Panc1 (cell line): ENCODE data around the gene NARF. TPM values are rescaled to one million over a fixed set of nuclear protein-coding genes. Genes with fewer than 3 reads are reported as not detected.
"Not testable (repeated sequence)": the region's sequence is repeated elsewhere in the genome, so short reads cannot be mapped to it uniquely, and the experiment has no call there.

Source experiments
- ATAC-seq: fragments of 200-7000 bp; cut with Tn5 transposase; 2 replicates; pipeline ENCODE4 v1.9.1; 2020; ENCODE audit warnings: mild to moderate bottlenecking, moderate library complexity
- BruUV-seq: library from RNA; stranded (reverse); fragments of 400-500 nt; replicated peaks from 2 replicates; lab custom pipeline; 2021; lab: Mats Ljungman, UMichigan
- CTCF ChIA-PET: fragments of 300-600 bp; sonication (Branson Sonifier 250); formaldehyde crosslinking; loops from one replicate; lab custom pipeline; 2022; ENCODE audit warnings: antibody characterized with exemption; lab: Charles Lee
- POLR2A ChIA-PET: fragments of 300-600 bp; sonication (Branson Sonifier 250); formaldehyde crosslinking; loops from one replicate; lab custom pipeline; 2022; ENCODE audit warnings: antibody characterized with exemption; lab: Charles Lee
- DNase-seq: peaks from one replicate; pipeline ENCODE4 v3.0.0-alpha.2; 2010; ENCODE audit warnings: low read depth, low spot score
- H3K27ac ChIP-seq: 2 replicates; pipeline ENCODE4 v1.5.1; 2011; ENCODE audit warnings: mild to moderate bottlenecking, low read length, inconsistent platforms
- H3K27me3 ChIP-seq: fragments of 200-500 bp; sonication (Bioruptor generic); 2 replicates; pipeline ENCODE4 v1.6.0; 2014; ENCODE audit warnings: low read length, inconsistent platforms; ENCODE audit not compliant: control insufficient read depth, insufficient read depth
- H3K36me3 ChIP-seq: fragments of 200-500 bp; sonication (Bioruptor generic); 2 replicates; pipeline ENCODE4 v1.5.1; 2014; ENCODE audit warnings: inconsistent platforms, mild to moderate bottlenecking, low read length, moderate library complexity; ENCODE audit not compliant: control insufficient read depth, insufficient read depth
- H3K4me1 ChIP-seq: 2 replicates; pipeline ENCODE4 v1.5.1; 2011; ENCODE audit warnings: inconsistent platforms, mild to moderate bottlenecking, low read length, moderate library complexity; ENCODE audit not compliant: control insufficient read depth, insufficient read depth
- H3K4me3 ChIP-seq, 2 experiments: 2 replicates each; pipeline ENCODE4 v1.5.1; 2011 to 2012; ENCODE audit warnings: low read depth in 2 of 2, low read length in 2 of 2, mild to moderate bottlenecking in 2 of 2, inconsistent platforms in 1 of 2, moderate library complexity in 1 of 2
- H3K9me3 ChIP-seq: fragments of 200-500 bp; sonication (Bioruptor generic); 2 replicates; pipeline ENCODE4 v1.5.1; 2014; ENCODE audit warnings: low read depth, mild to moderate bottlenecking, inconsistent platforms, low read length, moderate library complexity; ENCODE audit not compliant: control insufficient read depth, insufficient read depth
- POLR2AphosphoS5 ChIP-seq: IDR thresholded peaks from 2 replicates; pipeline ENCODE4 v1.6.1; 2012; ENCODE audit warnings: mild to moderate bottlenecking, low read depth, low read length, moderate library complexity
- SIN3A ChIP-seq: IDR thresholded peaks from 2 replicates; pipeline ENCODE4 v1.6.1; 2012; ENCODE audit warnings: low read depth, mild to moderate bottlenecking, low read length, moderate library complexity, borderline replicate concordance; ENCODE audit not compliant: insufficient read depth
- TCF7L2 ChIP-seq: IDR thresholded peaks from 2 replicates; pipeline ENCODE4 v1.6.1; 2011; ENCODE audit warnings: mild to moderate bottlenecking, low read depth, low read length, inconsistent platforms
- in situ Hi-C: cut with HindIII; loops from 2 replicates; pipeline ENCODE4 v1.10.0; 2016; ENCODE audit warnings: low sequenced_read_pairs, low pct_unique_long_range_greater_than_20kb
- intact Hi-C: fragments of 100-400 bp; cut with micrococcal nuclease; formaldehyde crosslinking; loops from one replicate; pipeline ENCODE4 v1.10.0; 2022; ENCODE audit not compliant: unreplicated experiment
- total RNA-seq: library from RNA; stranded (reverse); gene quantifications from one replicate; pipeline ENCODE4 v1.2.1, GENCODE V29; 2021; ENCODE audit not compliant: unreplicated experiment
- TF ChIP-seq, protein P1 (sequence below): fragments of 450-650 bp; IDR thresholded peaks from 2 replicates; pipeline ENCODE4 v1.5.1; 2017; ENCODE audit warnings: mild to moderate bottlenecking
- TF ChIP-seq, protein P2 (sequence below), 2 experiments: IDR thresholded peaks; 2 replicates each; pipeline ENCODE4 v1.6.1; 2011 to 2012; ENCODE audit warnings: low read depth in 2 of 2, control low read depth in 1 of 2, low read length in 1 of 2, mild to moderate bottlenecking in 1 of 2, moderate library complexity in 1 of 2; ENCODE audit not compliant: insufficient read depth in 1 of 2

Gene NARF
- total RNA-seq, 1 experiment from 2014 or later = 60.9 TPM

DNA sequence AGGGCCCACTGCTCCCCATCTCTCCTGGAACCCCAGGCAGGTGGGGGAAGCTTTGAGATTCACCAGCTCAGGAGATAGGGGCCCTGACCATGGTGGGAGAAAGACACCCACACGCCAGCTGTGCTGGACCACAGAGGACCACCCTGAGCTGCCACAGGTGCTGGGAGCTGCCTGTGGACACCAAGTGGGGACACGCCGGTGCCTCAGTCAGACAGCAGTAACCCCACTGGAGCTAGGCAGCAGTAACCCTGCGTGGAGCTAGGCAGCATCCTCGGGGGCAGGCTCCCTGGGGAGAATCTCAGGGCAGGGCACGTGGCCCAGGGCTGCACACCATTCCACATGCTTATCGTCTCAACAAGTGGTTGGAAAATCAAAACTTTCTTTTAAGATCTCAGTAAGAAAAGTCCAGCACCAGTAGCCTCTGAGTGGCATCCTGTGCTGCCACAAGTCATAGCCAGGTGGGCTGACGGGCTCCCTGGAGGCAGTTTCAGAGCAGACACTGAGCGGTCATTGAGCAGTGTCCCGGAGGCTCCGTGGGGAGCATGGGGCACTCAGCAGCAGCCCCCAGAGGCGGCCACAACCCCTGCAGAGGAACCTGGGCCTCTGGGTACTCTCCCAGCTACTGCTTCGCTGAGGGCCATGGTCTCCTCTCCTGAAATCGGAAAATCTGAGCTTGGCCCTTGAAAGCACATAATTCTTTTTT is 48.4 kb upstream of the NARF start:
- in situ Hi-C loops = no loop called here
- BruUV-seq = no TSS peak
- no peaks in the 10 kb centered on the region for H3K27me3 ChIP-seq
- no peak overlapping the region for H3K4me3 ChIP-seq
- intact Hi-C loops = no loop called here
- ChIA-PET POLR2A (interaction anchor here (0.6 kb wide), 1 partner anchor 848 kb away, joined by 8 read pairs; no protein-coding TSS in a partner anchor), CTCF (interaction anchor here (0.6 to 0.7 kb wide), 2 partner anchors 57 to 73 kb away, joined by 4 to 6 read pairs; no protein-coding TSS in a partner anchor)
- no peak for ATAC-seq
- no peak overlapping the region for H3K27ac ChIP-seq
- H3K4me1 ChIP-seq = peaks cover 9% of the 10 kb centered on the region
- H3K36me3 ChIP-seq = no peaks in the 10 kb centered on the region
- TF ChIP-seq, protein P1, sequence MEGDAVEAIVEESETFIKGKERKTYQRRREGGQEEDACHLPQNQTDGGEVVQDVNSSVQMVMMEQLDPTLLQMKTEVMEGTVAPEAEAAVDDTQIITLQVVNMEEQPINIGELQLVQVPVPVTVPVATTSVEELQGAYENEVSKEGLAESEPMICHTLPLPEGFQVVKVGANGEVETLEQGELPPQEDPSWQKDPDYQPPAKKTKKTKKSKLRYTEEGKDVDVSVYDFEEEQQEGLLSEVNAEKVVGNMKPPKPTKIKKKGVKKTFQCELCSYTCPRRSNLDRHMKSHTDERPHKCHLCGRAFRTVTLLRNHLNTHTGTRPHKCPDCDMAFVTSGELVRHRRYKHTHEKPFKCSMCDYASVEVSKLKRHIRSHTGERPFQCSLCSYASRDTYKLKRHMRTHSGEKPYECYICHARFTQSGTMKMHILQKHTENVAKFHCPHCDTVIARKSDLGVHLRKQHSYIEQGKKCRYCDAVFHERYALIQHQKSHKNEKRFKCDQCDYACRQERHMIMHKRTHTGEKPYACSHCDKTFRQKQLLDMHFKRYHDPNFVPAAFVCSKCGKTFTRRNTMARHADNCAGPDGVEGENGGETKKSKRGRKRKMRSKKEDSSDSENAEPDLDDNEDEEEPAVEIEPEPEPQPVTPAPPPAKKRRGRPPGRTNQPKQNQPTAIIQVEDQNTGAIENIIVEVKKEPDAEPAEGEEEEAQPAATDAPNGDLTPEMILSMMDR = no peak
- TF ChIP-seq POLR2AphosphoS5 (no peak), SIN3A (no peak), TCF7L2 (no peak)
- TF ChIP-seq, protein P2, sequence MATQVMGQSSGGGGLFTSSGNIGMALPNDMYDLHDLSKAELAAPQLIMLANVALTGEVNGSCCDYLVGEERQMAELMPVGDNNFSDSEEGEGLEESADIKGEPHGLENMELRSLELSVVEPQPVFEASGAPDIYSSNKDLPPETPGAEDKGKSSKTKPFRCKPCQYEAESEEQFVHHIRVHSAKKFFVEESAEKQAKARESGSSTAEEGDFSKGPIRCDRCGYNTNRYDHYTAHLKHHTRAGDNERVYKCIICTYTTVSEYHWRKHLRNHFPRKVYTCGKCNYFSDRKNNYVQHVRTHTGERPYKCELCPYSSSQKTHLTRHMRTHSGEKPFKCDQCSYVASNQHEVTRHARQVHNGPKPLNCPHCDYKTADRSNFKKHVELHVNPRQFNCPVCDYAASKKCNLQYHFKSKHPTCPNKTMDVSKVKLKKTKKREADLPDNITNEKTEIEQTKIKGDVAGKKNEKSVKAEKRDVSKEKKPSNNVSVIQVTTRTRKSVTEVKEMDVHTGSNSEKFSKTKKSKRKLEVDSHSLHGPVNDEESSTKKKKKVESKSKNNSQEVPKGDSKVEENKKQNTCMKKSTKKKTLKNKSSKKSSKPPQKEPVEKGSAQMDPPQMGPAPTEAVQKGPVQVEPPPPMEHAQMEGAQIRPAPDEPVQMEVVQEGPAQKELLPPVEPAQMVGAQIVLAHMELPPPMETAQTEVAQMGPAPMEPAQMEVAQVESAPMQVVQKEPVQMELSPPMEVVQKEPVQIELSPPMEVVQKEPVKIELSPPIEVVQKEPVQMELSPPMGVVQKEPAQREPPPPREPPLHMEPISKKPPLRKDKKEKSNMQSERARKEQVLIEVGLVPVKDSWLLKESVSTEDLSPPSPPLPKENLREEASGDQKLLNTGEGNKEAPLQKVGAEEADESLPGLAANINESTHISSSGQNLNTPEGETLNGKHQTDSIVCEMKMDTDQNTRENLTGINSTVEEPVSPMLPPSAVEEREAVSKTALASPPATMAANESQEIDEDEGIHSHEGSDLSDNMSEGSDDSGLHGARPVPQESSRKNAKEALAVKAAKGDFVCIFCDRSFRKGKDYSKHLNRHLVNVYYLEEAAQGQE (IDR thresholded peaks at IDR 0.05; ENCODE audit: insufficient read depth in 1 of 2, low read depth in 2 of 2, low read length in 1 of 2) = no peak
- no peak for DNase-seq
- H3K9me3 ChIP-seq = no peaks in the 10 kb centered on the region

DNA sequence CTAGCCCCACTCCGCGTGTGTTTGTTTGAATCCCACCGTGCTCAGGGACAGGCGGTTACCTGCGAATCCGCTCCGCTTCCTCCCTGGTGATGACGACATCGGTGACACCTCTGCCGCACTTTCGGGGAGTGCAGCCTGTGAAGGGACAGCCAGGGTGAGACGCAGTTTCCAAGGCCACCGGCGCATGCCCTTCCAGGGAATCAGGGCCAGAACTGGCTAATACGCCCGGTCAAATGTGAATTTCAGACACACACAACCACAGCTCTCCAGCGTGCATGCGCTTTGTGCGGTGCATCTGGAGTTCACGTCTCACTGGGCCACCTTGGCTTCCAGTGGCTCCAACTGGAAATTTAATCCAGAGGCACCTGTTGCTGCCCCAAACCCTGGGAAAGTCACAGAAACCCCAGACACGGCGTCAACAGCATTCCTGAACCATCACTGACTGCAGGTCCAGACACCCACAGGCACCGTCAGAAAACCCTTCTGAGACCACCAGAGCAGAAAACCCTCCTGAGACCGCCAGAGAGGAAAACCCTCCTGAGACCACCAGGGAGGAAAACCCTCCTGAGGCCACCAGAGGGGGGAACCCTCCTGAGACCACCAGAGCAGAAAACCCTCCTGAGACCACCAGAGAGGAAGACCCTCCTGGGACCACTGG is 47.0 kb upstream of the NARF start:
- in situ Hi-C loops = no loop called here
- Histone ChIP-seq H3K27me3 (no peaks in the 10 kb centered on the region), H3K9me3 (no peaks in the 10 kb centered on the region), H3K4me3 (no peak overlapping the region), H3K27ac (no peak overlapping the region), H3K4me1 (peaks cover 9% of the 10 kb centered on the region), H3K36me3 (no peaks in the 10 kb centered on the region)
- DNase-seq = no peak
- no peak for TF ChIP-seq POLR2AphosphoS5
- TF ChIP-seq, protein P2 (IDR thresholded peaks at IDR 0.05; ENCODE audit: insufficient read depth in 1 of 2, low read depth in 2 of 2, low read length in 1 of 2) = no peak
- ChIA-PET CTCF (interaction anchor here (0.7 kb wide), 1 partner anchor 41 kb away, joined by 5 read pairs; no protein-coding TSS in a partner anchor), POLR2A (no interaction called here)
- no peak for ATAC-seq
- intact Hi-C loops = no loop called here
- no TSS peak for BruUV-seq

DNA sequence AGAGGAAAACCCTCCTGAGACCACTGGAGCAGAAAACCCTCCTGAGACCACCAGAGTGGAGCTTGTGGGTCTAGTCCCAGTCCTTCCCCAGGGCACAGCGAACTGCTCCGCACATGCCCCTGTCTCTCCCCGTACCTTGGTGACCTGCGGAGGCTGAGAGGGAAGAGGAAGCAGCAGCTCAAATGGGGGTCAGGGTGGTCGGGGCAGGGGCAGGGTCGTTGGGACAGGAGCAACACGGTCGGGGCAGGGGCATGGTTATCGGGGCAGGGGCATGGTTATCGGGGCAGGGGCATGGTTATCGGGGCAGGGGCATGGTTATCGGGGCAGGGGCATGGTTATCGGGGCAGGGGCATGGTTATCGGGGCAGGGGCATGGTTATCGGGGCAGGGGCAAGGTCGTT is 46.5 kb upstream of the NARF start:
- H3K4me1 ChIP-seq, in situ Hi-C loops, H3K27me3 ChIP-seq, CTCF ChIA-PET, DNase-seq, ATAC-seq, H3K27ac ChIP-seq, BruUV-seq, H3K9me3 ChIP-seq, H3K4me3 ChIP-seq, H3K36me3 ChIP-seq, intact Hi-C loops, POLR2A ChIA-PET: not testable (repeated sequence)
